ENCODE measurements around the gene PLB1.
"Not testable (repeated sequence)": the region's sequence is repeated elsewhere in the genome, so short reads cannot be mapped to it uniquely, and the experiment has no call there.

Gene PLB1

DNA sequence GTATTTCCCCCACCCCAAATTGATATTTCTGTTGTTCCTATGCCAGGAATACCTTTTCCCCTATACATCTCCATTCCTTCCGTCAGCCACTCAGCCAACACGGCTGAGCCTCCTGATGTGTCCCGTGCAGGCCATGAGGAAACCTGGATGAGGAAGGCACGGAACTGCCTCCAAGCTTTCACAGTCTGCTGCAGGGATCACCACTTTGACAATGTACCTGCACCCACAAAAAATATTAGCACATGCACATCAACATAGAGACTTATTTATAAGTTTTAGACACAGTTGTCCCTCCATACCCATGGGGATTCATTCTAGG is 154.4 kb downstream of the PLB1 start:
- no peak for DNase-seq

DNA sequence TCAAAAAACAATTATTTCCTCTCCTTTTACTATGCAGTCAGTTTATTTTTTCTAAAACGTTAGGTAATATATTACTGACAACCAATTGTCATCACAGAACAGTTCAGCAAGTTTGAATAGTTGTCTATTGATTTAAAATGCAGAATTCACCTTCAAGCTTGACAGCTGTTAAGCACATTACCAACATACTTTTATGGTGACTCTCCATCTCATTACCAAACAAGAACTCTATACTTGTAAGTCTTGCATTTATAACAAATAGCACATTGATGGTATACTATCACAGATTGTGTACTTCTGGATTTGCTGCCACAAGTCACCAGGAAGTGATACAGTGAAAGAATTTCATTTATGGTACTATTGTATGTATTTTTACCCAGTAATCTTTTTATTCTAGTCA is 156.4 kb downstream of the PLB1 start:
- DNase-seq: no peak

DNA sequence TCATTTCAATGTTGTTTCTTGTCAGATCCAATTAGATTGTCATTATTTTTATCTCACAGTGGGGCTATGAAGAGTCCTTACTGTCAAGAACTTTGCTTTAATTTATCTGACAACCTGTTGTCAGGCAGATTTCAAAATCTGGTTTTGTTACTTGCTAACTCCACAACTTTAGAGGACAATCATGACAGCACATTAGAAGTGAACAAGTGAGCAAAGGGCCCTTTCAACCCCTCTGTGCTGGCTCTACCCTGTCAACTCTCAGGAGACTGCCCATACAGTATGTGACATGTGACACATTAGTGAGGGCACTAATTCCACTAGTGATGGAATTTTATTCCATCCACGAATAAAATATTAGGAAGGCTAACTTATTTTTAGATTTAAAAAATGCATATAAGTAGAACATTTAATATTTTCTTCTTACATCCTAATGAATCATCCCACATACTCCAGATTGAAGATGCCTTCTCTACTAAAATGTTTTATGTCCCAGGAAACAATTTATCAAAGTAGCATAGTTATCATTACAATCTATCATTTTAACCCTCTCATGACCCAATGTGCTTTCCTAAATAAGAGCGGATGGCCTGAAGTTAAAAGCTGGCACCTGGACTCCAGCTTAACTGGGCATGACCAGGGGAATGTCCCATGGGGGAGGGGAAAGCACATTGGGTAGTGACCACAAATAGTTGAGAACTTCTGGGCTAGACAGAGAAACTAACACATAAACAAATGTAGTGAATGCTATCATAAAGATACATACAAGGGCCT is 158.2 kb downstream of the PLB1 start:
- DNase-seq: no peak

DNA sequence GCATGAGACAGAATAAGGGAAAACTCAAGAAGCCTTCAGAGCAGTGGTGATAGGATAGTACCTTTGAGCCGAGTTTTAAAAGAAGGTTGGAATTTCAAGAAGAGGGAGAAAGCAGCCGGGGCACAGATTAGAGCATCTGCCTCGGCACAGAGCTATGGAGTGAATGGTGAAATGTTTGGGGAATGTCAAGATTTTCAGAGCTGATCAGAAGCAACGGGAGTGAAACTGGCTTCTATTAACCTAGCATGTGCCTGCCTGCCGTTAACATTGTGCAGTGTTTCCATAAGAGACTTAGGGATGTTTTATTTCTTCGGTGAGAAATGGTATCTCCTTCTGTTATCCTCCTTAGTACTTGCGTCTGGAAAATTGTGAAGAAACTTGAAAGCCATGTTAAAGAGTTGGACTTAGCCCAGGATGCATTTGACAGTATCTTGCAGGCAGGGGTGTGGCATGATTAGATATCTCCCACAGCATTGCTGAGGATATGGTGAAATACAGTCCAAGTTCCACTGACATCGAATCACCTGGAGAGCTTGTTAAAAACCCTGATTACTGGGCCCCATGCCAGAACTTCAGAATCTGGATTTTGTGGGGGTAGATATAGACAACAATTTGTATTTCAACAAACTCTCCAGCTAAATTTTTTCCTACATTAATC is 158.9 kb downstream of the PLB1 start:
- no peak for DNase-seq

DNA sequence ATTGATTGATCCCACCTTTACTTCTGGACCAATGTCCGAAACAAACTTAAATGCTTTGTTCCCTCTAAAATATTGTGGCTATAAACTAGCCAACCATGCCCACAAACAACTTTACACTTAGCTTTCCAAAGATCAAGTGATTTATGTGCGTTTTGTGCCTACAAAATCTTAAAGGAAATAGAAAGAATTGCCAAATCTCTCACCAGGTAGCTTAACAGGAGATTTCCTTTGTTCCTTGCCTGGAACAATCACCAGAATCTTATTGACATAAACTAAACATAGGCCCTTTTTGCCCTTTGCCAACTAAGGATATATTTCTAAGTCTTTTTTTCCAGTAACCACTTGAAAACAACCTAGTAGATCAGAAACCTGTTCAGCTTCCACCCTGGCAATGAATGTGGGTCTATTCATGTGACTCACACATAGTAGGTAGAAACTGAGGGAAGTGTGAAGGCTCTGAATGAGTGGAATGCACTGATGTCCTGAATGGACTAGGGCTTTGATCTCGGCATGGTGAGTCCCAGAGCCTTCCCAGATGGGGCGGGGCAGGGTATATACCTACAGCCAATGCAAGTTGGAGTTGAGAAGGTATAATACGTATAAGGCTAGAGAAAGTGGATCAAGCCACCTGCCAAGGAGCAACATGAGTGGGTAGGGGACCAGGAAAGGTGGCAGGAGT is 161.2 kb downstream of the PLB1 start:
- peak; percentile 85 for DNase-seq

DNA sequence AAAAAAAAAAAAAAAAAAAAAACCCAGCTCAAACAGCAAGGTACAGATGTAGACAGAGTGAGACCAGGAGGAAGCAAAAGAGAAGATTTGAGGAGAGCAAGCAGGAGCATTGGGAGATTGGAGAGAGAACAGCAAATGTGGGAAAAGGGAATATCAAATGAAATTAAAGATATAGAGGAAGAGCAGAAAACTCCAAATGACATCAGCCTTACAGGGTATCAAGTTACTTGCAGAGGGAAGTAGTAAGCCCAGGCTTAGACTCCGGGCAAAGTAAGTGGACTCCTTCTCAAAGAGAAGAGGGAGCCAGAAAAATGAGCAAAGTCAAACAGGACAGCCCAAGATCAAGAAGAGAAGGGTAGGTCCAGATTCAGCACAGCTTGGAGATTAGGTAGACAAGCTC is 162.5 kb downstream of the PLB1 start:
- no peak for DNase-seq

DNA sequence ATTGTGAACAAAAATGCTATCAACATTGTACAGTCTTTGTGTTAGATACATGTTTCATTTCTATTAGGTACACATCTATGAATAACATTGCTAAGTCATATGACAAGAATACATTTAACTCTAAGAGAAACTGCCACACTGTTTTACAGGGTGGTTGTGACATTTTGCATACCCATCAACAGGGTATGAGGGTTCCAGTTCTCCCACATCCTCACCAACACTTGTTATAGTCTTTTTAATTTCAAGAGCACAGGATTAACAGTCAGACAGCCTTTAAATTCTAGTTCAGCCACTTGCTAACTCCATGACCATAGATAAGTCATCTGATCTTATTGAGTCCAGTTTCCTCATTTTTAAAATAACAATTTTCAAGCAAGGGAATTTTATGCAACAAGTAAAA is 163.3 kb downstream of the PLB1 start:
- no peak for DNase-seq

DNA sequence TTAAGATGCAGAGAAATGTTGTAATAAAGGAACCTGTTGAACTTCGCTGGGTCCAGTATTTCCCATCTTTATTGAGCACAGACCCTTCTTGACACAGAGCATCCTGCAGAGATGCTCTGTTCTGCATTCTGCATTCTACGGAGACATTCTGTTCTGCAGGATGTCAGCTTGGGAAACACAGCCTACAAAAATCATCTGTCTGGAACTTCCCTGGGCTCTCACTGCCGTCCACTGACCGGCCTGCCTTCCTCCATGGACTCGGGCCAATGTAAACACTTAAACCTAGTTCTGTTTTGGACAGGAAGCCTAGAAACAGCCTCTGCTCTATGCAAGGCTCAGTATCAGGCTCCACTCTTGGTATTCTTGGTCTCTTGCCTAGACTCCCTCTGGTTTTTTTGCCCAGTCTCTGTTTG is 165.7 kb downstream of the PLB1 start:
- no peak for DNase-seq

DNA sequence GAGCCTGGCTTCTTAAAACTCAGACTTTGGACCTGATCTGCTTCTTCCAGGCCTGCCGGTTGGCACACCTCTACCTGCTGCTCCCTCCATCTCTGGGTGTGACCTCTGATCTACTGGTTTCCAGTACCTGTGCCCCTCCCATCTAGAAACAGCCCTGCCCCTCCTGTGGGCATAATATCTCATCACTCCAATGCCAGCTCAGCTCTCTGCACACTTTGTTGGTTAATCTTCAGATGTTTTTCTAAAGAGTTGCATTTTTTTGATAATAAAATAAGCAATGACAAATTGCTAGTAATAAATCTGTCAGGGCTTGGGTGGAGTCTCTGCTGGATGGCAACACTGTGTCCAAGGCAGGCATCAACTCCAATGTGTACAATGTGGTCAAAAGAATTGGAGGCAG is 166.2 kb downstream of the PLB1 start:
- no peak for DNase-seq

DNA sequence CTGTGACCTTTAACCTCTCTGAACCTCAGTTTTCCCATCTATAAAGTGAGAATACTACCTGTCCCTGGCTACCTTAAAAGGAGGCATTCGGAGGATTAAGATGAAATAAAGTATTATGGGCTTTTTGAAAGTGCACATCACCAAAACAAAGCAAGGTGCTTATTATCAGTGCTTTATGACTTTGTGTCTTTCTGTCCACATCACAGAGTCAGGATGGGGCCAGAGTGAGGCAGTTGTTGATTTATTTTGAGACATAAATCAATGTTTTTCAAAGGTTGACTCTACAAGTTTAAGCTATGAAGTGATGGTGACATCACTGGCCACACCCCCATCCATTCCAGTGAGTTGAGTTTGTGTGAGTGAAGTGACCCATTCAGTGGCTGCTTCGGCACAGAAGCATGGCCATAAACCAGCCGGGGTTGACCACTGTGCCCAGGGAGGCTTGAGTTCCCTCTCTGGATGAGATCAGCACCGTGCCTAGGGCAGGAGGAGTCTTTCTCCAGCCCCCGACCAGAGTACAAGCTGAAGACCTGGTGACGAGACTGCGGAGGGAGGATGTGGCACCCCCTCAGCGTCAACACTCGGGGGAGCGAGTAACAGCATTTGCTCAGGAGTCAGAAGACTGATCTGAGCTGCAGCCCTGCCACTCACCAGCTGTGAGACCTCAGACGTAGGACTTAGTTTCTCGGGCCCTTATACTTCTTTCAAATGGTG is 166.8 kb downstream of the PLB1 start:
- DNase-seq: no peak

DNA sequence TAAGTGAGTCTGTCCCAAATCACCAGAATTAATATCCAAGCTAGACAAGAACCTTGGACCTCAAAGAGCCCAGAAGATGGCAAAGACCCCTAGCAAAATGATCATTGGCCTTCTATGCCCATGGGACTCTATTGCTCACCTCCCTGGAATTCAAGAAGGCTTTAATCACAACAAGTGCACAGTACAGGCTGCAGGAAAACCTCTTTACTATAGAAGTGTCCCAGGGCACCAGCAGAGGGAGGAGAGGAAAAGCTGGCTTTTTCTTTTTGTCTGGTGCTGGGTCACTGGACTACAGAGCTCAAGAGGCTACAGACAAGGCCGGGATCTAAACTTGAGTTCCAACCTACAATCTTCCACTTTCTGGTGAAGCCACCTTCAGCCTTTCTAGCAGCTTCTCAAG is 167.5 kb downstream of the PLB1 start:
- peak; percentile 68 for DNase-seq

DNA sequence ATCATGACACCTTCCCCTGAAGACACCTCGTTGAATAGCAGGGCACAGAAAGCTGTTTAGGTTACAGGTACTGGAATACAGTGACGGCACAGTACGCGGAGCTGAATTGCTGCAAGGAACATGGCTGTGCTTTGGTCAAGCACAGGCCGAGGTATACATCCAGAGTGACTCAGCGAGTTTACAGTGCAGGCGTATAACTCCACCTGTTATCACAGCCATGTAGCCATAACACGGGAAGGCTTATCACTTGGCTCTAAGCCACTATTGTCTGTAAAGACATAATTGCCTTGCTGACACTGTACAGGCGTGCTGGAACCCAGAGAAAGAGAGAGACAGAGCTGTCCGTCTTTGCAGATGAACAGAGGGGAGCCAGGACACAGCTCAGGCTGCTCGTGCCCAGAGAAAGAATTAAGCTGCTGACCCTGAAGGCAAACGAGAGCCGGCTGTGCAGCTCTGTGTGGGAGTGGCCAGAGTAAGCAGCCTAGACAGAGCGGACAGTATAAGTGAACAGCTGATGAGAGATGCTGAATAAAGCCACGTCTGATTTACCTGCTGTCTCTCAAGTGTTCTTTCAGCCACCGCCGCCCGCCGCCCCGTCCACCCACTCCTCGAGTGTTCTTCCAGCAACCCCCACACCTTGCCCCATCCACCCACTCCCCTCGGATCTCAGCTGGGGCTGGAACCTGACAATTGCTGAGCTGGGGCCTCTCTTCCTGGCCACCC is 168.4 kb downstream of the PLB1 start:
- DNase-seq: peak; percentile 92

DNA sequence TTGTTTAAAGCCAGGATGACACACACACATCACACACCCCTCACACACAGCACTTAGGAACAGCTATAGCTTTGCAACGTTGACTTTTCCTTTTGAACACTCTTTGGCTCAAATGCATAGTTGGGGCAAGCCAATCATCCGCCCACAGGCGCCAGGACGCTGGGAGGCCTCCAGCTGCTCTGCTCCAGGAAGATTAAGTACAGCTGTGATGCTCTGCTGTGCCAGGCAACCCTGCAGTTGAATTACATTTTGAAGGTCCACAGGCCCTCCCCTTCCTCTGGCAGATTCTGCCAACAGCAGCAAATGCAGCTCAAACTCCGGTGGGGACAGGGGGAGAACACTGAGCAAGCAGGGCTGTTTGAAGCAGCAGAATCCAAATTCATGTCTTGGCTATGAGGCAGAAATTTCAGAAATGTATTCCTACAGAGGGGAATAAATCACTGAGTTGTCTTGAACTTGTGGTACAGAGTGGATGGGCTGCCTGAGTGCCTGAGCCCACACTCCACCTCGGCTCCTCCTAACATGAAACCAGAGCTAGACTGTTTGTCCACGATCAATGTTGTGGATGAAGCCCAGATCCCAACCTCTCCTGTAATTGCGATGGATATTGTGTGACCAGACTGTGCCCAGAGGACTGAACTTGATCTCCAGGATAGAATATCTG is 169.3 kb downstream of the PLB1 start:
- no peak for DNase-seq

DNA sequence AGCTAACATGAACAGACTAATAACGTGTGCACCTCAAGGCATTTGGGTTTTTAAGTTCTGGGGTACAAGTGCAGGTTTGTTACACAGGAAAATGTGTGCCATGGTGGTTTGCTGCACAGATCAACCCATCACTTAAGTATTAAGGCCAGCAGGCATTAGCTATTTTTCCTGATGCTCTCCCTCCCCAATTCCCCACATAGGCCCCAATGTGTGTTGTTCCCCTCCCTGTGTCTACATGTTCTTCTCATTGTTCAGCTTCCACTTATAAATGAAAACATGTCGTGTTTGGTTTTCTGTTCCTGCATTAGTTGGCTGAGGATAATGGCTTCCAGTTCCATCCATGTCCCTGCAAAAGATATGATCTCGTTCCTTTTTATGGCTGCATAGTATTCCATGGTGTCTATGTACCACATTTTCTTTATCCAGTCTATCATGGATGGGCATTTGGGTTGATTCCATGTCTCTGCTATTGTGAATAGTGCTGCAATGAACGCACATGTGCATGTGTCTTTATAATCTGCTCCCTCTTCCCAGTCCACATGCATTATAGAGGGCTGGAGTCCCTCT is 170.0 kb downstream of the PLB1 start:
- not testable (repeated sequence) for DNase-seq

DNA sequence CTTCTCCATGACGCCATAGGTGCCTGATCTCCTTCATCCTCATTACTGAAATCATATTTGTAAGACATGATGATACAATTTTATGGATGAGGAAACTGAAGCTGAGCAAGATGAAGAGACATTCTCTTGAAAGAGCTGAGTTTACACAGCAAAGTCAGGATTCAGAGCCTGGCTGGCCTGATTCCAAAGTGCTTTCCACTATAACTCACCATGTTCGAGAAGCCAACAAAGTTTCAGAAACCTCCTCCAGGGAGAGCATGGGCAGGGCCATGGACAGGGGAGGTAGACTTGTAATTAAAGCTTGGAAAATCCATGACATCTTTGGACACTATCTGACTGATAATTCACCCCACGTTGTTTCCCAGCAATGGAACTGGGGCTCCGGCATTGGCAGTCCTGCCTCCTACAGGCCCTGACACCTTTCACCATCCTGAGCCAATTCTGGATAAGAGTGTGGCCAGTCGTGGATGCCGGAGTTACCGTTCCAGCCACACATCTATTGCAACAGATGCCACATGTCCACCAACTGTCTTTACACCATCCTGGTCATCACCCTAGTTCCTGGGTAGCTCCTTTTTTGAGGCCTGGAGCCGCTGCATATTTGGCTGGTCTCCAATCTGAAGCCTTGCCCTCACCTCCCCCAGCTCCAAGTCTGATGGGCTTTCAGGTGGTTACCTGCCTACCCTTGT is 170.8 kb downstream of the PLB1 start:
- no peak for DNase-seq

DNA sequence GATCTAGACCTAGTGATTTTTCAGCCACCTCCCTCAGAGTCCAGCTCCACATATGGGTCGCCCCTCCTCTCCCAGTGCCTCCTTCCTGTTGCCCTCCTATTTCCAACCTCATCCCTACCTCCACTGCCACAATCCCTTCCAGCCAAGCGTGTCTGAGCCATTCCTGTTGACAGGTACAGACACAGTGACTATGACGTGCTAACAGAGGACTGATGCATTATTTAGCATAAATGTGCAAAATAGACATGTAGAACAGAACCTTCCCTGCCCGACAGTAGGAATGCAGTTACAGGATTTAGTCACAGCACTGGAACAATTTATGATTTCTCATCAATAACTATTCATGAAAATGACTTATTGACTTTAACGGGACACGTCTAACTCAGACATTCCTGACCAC is 171.4 kb downstream of the PLB1 start:
- DNase-seq: no peak

DNA sequence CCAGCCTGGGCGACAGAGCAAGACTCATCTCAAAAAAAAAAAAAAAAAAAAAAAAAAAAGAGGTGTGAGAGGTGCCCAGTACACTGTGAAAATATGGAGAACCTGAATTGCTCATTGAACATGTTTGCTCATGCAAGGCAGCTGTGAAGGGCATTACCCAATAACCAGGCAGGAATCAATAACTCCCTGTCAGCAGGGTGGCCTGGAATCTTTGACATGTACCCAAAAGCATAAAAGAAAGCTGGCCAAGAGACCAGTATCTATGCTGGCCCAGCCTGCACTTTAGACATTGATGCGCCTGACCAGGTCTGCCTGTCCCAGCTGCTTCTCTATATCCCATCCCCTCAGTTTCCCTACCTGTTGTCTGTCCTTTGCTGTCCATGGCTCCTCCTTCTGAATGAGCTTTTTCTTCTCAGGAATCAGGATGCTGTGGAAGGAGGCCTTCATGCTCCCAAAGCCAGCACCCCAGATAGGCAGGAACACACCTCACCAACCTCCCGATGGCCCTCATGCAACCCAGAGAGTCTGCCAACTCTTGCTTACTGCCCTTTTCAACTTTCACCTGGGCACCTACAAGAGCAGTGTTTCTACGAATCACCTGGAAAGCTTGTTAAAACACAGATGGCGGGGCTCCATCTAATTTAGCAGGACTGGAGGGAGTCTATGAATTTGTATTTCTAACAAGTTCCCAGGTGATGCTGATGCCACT is 172.4 kb downstream of the PLB1 start:
- DNase-seq: no peak

DNA sequence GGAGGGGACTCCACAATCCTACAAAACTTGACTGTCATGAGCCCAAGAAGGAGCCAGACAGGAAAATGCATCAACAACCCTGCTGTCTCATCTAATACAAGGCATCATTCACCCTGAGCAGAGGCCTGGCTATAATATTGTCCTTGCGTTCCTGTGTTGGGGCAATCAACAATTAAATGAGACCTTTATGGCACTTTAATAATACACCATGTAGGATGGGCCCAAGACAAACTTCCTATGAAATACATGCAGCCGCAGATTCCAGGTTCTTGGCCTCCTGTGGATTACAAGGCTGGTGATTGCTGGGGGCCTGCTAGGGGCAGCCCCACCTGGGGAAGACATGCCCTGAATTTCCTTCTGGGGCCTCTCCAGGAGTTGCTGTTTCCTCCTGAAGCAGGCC is 173.0 kb downstream of the PLB1 start:
- no peak for DNase-seq

DNA sequence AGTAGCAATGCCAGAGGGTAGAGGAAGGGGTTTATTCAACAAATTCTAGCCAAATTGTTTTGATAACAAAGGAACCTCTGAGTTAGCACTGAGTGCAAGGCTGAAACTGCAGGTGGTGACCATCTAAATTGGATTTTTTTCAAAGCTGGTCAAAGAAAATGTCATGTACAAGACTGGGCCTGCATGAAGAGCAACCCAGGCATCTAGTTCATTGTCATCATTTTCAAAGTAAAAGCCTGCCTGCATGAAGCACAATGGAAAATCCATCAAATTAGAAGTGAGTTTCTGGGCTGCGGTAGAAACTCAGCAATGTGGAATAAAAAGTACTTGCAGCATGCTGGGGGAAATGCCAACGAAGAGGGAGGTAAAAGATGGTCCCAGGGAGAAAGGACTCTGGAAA is 175.0 kb downstream of the PLB1 start:
- no peak for DNase-seq

DNA sequence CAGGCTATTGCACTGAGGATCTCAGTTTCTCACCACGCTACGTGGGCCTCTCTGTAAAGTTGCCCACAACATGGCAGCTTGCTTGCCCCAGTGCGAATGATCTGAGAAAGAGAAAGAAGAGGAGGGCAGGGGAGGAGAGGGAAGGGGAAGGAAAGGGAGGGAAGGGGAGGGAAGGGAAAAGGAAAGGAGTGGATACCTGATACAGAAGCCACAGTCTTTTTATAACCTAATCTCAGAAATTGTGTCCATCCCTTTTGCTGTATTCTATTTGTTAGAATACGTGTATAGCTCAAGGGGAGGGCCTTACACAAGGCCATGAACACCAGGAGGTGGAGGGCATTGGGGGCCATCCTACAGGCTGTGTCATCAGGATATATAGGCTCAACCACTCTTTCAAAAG is 177.5 kb downstream of the PLB1 start:
- no peak for DNase-seq

All from islet precursor cell (in vitro differentiated cells).